Lower lobe of right lung (tissue), 2 donors: ENCODE data around the gene ONECUT1. TPM values are rescaled to one million over a fixed set of nuclear protein-coding genes. Genes with fewer than 3 reads are reported as not detected.
A peak's percentile ranks its signal among the peaks of the same experiment; 100 is the strongest.

Experiments
- ATAC-seq, 2 donors: fragments of 200-7000 bp; cut with Tn5 transposase; one replicate each; pipeline ENCODE4 v1.9.1; 2020 to 2022; ENCODE audit warnings: mild to moderate bottlenecking in 2 of 2, moderate library complexity in 2 of 2
- DNase-seq: peaks from one replicate; pipeline ENCODE4 v3.0.0-alpha.2; 2020
- H3K27ac ChIP-seq: fragments of 200-600 bp; one replicate; pipeline ENCODE4 v1.8.0; 2022
- H3K27me3 ChIP-seq: fragments of 200-600 bp; one replicate; pipeline ENCODE4 v1.8.0; 2022; ENCODE audit warnings: low read depth
- H3K36me3 ChIP-seq: fragments of 200-600 bp; one replicate; pipeline ENCODE4 v1.8.0; 2022; ENCODE audit warnings: mild to moderate bottlenecking
- H3K4me1 ChIP-seq: fragments of 200-600 bp; one replicate; pipeline ENCODE4 v1.8.0; 2022
- H3K4me3 ChIP-seq: fragments of 200-600 bp; one replicate; pipeline ENCODE4 v1.8.0; 2022; ENCODE audit warnings: mild to moderate bottlenecking
- H3K9me3 ChIP-seq: fragments of 200-600 bp; one replicate; pipeline ENCODE4 v1.8.0; 2022
- CTCF ChIP-seq: fragments of 200-600 bp; IDR thresholded peaks from one replicate; pipeline ENCODE4 v1.8.0; 2022; ENCODE audit warnings: antibody characterized with exemption, mild to moderate bottlenecking
- intact Hi-C: fragments of 100-400 bp; cut with DNase I; formaldehyde crosslinking; loops from one replicate; pipeline ENCODE4 v1.11.0; 2022
- total RNA-seq: library from RNA; stranded (reverse); fragmentation: NEBNext Ultra II Directional; extraction: Animal tissue kit (Norgen Biotek cat#: 25700); gene quantifications from one replicate; pipeline ENCODE4 v1.2.1, GENCODE V29; 2021
- donor health status: DM: no; HTN: yes; CAD: no; lungs with severe emphysema.

The ONECUT1 gene
- total RNA-seq, 1 donor from 2014 or later = not detected

- intact Hi-C loops = loop anchor here (5.0 kb wide), 1 partner anchor 415 kb away; no protein-coding TSS in a partner anchor
- ATAC-seq (no peak), DNase-seq (no peak)
- Histone ChIP-seq H3K36me3 (no peaks in the 10 kb centered on the region), H3K27me3 (peaks cover 91% of the 10 kb centered on the region), H3K27ac (no peak overlapping the region), H3K4me3 (no peak overlapping the region), H3K4me1 (peaks cover 27% of the 10 kb centered on the region), H3K9me3 (no peaks in the 10 kb centered on the region)
- no peak for TF ChIP-seq CTCF
These were observed 7.6 kb downstream of the ONECUT1 start for GRCh38 chr15:52782514-52782913.

- H3K27ac ChIP-seq = no peak overlapping the region
These were observed 9.8 kb downstream of the ONECUT1 start for GRCh38 chr15:52780172-52780980.

GRCh38 chr15:52778457-52778856 lies 11.7 kb downstream of the ONECUT1 start:
- no peak overlapping the region for H3K4me3 ChIP-seq
- TF ChIP-seq CTCF = no peak
- H3K27me3 ChIP-seq = peaks cover 83% of the 10 kb centered on the region
- H3K27ac ChIP-seq = no peak overlapping the region
- no peaks in the 10 kb centered on the region for H3K9me3 ChIP-seq
- H3K4me1 ChIP-seq = peaks cover 12% of the 10 kb centered on the region
- no peaks in the 10 kb centered on the region for H3K36me3 ChIP-seq
- DNase-seq (no peak), ATAC-seq (no peak)
- intact Hi-C loops = no loop called here

More at GRCh38 chr15:52780172-52780980, 9.8 kb downstream of the ONECUT1 start:
- H3K4me3 ChIP-seq = peak overlapping the region; percentile 5
- intact Hi-C loops = loop anchor here (5.0 kb wide), 1 partner anchor 417 kb away; no protein-coding TSS in a partner anchor
- H3K4me1 ChIP-seq = peaks cover 27% of the 10 kb centered on the region
- no peaks in the 10 kb centered on the region for H3K9me3 ChIP-seq
- DNase-seq (peak; percentile 70), ATAC-seq (peak; percentile 73)
- TF ChIP-seq CTCF = peak; percentile 77
- peaks cover 87% of the 10 kb centered on the region for H3K27me3 ChIP-seq
- no peaks in the 10 kb centered on the region for H3K36me3 ChIP-seq

- no peak overlapping the region for H3K27ac ChIP-seq
- no peak overlapping the region for H3K4me3 ChIP-seq
- ATAC-seq (no peak), DNase-seq (no peak)
- H3K36me3 ChIP-seq = no peaks in the 10 kb centered on the region
- intact Hi-C loops = no loop called here
- no peak for TF ChIP-seq CTCF
- H3K9me3 ChIP-seq = no peaks in the 10 kb centered on the region
- H3K4me1 ChIP-seq = no peaks in the 10 kb centered on the region
- peaks cover 49% of the 10 kb centered on the region for H3K27me3 ChIP-seq
These were observed 17.4 kb downstream of the ONECUT1 start for GRCh38 chr15:52772766-52773165.

- Histone ChIP-seq H3K4me1 (no peaks in the 10 kb centered on the region), H3K27me3 (peaks cover 4% of the 10 kb centered on the region), H3K36me3 (no peaks in the 10 kb centered on the region), H3K4me3 (no peak overlapping the region), H3K27ac (no peak overlapping the region), H3K9me3 (no peaks in the 10 kb centered on the region)
- no peak for DNase-seq
- intact Hi-C loops = no loop called here
- ATAC-seq = no peak
- no peak for TF ChIP-seq CTCF
These were observed 24.4 kb downstream of the ONECUT1 start for GRCh38 chr15:52765785-52766184.
